VCaP (cell line): ENCODE measurements around the gene URM1.

ENCODE experiments used
- H3K27ac ChIP-seq: fragments of 450-650 bp; 2 replicates; pipeline ENCODE4 v1.5.1; 2017
- TF ChIP-seq, protein P1 (sequence below): fragments of 450-650 bp; conservative IDR thresholded peaks from 2 replicates; pipeline ENCODE4 v1.5.1; 2017; ENCODE audit warnings: mild to moderate bottlenecking, moderate library complexity

The URM1 gene

DNA sequence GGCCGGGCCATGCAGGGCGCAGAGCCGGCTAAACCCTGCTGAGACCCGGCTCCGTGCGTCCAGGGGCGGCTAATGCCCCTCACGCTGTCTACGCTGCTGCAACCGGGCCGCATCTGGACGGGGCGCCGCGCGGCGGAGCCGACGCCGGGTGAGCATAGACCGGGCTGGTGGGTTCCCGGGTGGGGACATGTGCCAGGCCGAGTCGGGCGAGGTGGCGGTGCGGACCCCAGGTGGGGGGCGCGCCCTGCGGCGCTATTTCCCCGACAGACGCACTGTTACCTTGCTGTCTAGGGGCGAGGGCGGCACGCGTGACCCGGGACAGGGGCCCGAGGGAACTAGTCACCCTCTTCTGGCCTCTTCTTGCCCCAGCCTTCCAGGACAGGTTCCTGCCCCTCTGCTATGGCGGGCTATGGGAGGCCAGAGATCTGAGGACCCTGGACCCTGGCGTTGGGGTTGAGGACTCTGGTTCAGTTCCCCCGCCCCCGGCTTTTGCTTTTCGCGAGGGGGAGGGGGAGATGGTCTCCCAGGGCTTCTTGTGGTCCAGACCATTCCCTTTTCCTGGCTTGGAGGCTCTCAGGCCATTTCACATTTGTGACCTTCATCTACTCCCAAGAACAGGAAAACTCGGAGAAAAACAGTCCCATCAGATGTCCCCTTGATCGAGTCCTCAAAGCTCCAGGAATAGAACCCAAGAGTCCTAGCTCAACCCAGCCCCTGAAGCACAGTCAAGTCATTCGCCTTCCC lies 30.3 kb upstream of the URM1 start:
- TF ChIP-seq, protein P1, sequence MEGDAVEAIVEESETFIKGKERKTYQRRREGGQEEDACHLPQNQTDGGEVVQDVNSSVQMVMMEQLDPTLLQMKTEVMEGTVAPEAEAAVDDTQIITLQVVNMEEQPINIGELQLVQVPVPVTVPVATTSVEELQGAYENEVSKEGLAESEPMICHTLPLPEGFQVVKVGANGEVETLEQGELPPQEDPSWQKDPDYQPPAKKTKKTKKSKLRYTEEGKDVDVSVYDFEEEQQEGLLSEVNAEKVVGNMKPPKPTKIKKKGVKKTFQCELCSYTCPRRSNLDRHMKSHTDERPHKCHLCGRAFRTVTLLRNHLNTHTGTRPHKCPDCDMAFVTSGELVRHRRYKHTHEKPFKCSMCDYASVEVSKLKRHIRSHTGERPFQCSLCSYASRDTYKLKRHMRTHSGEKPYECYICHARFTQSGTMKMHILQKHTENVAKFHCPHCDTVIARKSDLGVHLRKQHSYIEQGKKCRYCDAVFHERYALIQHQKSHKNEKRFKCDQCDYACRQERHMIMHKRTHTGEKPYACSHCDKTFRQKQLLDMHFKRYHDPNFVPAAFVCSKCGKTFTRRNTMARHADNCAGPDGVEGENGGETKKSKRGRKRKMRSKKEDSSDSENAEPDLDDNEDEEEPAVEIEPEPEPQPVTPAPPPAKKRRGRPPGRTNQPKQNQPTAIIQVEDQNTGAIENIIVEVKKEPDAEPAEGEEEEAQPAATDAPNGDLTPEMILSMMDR = no peak
- peak overlapping the region; percentile 83 for H3K27ac ChIP-seq

DNA sequence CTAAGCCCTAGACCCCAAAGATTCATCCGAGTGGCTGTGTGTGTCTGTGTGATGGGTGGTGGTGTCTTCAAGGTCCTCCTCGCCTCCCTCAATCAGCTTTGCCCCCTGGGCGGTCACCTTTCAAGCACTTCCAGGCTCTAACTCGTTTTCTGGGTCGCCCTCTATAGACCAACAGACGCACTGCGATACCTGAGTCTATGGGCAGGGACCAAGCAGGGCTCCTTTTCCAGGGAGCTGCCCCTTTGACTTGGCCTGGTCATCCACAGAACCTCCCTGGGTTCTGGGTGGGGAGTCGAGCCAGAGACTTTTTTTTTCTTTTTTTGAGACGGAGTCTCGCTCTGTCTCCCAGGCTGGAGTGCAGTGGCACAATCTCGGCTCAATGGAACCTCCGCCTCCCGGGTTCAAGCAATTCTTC lies 29.7 kb upstream of the URM1 start:
- H3K27ac ChIP-seq = peak overlapping the region; percentile 83
- TF ChIP-seq, protein P1 = peak; percentile 84

DNA sequence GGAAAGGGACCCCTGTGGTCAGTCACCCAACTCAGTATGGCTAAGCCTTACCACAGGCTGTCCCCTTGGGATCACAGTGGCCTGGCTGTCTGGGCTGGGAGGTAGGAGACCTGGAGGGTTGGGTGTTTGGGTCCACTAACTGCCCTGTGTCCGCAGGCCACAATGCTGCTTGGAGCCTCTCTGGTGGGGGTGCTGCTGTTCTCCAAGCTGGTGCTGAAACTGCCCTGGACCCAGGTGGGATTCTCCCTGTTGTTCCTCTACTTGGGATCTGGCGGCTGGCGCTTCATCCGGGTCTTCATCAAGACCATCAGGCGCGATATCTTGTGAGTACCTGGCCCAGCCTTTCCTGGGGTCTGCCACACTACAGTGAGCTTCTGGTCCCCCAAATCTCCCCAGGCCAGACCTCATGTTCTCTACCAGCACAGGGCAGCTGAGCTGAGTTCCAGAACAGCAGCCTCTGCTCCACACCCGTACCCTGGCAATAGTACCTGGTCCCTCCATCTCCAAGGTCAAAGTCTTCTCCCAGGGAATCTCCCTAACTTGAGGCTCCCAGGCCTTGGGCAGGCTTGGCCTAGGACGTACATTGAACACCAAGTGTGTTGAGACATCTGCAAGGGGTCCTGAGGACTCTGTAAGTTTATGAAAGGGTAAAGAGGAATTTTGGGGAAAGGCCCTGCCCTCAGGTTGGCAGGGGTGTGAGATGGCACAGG lies 28.0 kb upstream of the URM1 start:
- TF ChIP-seq, protein P1 = no peak
- no peak overlapping the region for H3K27ac ChIP-seq

DNA sequence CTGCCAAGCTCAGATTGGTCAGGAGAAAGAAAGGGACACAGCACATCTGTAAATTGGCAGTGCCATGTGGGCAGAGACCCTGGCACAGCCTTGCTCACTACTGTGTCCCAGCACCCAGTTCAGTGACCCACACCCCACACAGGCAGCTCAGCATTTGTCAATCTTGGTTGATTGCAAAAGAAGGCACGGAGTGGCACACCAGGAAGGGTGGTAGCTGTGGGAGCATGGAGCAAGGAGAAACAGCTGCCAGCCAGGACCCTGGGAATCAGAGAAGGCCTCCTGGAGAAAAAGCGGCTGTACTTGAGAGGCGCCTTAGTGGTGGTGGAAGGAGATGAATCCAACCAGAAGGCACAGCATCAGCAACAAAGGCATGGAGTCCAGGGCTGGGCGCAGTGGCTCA lies 27.3 kb upstream of the URM1 start:
- H3K27ac ChIP-seq = no peak overlapping the region
- TF ChIP-seq, protein P1 = no peak

DNA sequence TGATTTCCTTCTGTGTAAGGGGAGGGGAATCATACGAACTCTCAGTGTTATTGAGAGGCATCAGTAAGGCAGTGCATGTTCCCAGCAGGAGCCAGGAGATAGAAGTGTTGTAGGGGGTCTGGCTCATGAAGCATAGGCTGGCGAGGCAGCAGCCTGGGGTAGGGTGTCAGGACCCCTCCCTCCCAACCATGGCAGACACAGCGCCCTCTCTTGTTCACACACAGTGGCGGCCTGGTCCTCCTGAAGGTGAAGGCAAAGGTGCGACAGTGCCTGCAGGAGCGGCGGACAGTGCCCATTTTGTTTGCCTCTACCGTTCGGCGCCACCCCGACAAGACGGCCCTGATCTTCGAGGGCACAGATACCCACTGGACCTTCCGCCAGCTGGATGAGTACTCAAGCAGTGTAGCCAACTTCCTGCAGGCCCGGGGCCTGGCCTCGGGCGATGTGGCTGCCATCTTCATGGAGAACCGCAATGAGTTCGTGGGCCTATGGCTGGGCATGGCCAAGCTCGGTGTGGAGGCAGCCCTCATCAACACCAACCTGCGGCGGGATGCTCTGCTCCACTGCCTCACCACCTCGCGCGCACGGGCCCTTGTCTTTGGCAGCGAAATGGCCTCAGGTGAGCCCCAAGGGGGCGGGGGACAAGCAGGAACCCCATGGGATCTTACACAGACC lies 26.1 kb upstream of the URM1 start:
- TF ChIP-seq, protein P1 = no peak
- no peak overlapping the region for H3K27ac ChIP-seq

DNA sequence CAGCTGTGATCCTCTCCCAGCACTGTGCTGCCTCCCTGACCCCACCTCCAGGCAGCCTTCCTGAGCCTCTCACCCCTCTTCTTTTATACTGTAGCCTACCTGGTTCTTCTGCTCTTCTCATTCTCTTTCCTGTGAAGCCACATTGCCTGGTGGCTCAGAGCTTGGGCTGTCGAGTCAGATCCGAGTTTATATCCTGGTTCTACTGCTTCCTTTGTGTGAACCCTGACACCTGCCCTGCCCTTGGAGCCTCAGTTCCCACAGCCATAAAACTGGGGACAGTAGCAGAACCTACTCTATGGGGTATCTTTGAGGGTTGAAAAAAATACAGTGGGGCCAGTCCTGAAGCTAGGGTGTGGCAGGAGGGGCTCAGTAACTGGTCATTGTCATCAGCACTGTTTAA lies 22.0 kb upstream of the URM1 start:
- TF ChIP-seq, protein P1 = no peak
- no peak overlapping the region for H3K27ac ChIP-seq

DNA sequence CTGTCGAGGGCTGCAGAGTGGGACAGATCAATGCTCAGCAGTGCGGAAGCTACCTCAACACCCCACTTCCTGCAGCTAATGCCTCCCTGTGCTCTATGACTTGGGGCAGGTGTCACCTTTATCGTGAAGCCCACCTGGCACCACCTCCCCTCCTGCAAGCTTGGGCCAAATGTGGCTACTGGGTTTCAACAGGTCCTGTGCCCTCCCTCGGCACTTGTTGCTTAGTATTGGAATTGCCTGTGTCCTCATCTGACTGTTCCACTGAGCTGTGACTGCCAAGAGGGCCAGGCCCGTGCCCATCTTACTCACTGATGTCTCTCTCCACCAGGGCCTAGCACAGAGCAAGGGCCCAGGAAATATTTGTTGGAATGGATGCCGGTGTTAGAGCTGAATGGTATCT lies 21.4 kb upstream of the URM1 start:
- TF ChIP-seq, protein P1 = no peak
- no peak overlapping the region for H3K27ac ChIP-seq
